NOMO-1 (cell line): ENCODE data around the gene EMILIN1.
"Not testable (repeated sequence)": the region's sequence is repeated elsewhere in the genome, so short reads cannot be mapped to it uniquely, and the experiment has no call there.

Experiments
- DNase-seq, 2 experiments: peaks; one replicate each; lab custom pipeline; 2025; ENCODE audit not compliant: unreplicated experiment in 2 of 2; lab: John Stamatoyannopoulos, UW

The EMILIN1 gene

DNA sequence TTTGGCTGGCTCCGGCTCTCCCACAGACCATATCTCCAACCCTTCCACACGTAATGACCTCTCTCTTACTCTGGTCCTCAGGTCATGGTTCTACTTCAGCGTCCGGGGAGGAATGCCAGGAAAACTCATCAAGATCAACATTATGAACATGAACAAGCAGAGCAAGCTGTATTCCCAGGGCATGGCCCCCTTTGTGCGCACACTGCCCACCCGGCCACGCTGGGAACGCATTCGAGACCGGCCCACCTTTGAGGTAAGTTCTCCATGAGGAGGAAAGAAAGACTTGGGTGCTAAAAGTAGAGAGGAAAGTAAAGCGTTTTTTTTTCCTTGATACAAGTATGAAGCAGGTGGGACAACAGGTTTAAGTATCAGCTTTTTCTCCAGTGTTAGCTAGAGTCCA lies 25.1 kb upstream of the EMILIN1 start:
- no peak for DNase-seq

DNA sequence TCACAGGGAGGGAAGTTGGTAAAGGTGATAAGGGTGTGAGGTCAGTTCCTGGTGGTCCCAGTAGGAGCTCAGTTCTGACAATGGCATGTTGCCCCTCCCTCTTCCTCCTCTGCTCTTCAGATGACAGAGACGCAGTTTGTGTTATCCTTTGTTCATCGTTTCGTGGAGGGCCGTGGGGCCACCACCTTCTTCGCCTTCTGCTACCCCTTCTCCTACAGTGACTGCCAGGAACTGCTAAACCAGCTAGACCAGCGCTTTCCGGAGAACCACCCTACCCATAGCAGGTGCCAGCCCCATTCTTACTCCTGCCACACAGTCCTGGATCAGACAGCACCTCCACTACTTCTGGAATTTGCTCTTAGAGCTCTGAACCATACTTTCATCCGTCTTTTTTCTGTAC lies 24.6 kb upstream of the EMILIN1 start:
- DNase-seq, result no peak

DNA sequence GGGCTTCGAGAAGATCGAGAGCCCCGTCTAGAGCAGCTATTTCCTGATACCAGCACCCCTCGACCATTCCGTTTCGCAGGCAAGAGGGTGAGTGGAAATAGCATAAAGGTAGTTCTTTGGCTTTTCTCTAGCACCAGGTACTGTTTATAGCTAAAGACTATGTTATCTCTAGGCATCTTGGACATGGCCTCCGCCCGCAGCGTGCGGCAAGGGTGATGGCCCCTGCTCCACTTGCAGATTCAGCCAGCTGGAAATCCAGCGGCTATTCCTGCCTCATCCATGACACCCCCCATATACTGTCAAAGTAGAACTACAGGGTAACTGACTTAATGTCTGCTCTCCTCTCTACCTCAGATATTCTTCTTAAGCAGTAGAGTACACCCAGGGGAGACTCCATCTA lies 23.7 kb upstream of the EMILIN1 start:
- no peak for DNase-seq

DNA sequence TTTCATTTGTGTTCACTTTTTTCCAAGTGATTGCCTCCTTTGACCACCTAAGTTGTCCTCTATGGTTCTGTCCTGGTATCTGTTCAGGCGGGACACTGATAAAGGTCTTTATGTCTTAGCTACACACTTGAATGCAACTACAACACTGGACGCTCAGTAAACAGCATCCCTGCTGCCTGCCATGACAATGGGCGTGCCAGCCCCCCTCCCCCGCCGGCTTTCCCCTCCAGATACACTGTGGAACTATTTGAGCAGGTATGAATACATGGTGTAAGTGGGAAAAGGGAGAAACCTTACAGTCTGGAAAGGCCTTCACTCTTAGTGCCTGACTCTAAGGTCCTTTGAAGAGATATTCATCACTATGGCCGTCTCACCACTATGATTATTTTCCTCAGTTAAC lies 21.2 kb upstream of the EMILIN1 start:
- no peak for DNase-seq

DNA sequence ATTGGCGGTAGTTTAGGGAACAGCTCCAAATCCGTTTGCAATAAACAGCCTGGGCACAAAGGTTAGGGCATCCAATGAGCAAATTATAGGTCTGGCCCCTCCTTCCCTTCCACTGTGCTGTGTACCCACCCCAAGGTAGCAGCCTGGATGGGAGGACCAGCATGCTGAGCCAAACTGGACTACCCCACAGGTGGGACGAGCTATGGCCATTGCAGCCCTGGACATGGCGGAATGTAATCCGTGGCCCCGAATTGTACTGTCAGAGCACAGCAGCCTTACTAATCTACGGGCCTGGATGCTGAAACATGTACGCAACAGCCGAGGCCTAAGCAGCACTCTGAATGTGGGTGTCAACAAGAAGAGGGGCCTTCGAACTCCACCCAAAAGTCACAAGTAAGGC lies 20.2 kb upstream of the EMILIN1 start:
- no peak for DNase-seq

DNA sequence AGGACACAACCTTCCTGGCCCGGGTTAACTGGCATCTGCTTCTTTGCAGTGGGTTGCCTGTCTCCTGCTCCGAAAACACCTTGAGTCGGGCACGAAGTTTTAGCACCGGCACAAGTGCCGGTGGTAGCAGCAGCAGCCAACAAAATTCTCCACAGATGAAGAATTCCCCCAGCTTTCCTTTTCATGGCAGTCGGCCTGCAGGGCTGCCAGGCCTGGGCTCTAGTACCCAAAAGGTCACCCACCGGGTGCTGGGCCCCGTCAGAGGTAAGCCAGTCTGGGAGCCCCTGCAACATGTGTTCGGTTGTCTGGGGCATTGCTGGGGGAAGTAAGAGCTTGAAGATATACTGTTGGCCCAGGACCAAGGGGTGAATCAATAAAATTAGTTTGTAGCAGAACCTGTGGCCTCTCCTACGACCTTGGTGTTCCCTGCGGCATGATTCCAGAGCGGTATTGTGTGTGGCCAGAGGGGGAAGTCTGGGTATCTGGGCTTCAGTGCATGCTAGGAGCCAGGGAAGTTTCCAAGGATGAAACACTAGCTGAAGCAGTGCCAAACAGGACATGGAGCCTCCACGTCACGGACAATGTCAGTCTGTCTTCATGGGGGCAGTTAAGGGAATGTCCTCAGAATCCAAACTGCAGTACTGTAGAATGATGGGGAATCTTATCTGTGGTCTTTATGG lies 19.1 kb upstream of the EMILIN1 start:
- no peak for DNase-seq

DNA sequence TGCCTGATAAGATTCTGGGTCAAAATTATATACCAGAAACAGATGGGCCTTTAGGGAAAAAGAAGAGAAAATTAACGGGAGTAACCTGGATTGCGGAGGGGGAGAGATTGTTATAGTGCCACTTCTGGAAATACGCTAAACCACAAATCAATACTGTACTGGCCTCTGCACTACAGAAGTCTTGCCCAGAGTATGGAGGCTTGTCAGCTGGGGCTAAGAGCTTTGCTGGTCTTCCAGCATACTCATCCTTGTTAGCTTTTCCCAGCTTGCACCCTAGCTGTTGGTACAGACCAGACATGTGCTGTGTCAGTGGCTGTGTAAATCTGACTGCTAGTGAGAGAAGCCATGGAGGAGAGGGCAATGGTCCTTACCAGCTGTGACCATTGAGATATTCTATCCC lies 18.1 kb upstream of the EMILIN1 start:
- no peak for DNase-seq

DNA sequence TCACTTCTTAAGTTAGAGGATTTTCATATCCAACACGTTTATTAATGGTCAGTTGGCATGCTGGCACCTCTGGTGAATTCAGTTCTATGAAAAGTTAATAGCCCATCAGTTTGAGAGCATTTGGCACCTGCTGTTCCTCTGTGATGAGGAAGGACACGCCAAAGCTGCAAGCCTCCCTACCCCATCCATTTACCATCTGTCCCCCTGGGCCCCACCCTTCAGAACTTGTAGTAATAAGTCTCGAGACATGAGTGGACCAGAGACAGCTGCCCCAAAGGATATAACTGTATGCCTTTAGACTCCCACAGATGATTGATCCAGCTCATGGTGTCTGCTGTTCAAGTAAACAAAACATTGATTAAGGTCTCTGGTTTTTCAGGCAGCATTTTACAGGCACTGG lies 13.3 kb upstream of the EMILIN1 start:
- no peak for DNase-seq

DNA sequence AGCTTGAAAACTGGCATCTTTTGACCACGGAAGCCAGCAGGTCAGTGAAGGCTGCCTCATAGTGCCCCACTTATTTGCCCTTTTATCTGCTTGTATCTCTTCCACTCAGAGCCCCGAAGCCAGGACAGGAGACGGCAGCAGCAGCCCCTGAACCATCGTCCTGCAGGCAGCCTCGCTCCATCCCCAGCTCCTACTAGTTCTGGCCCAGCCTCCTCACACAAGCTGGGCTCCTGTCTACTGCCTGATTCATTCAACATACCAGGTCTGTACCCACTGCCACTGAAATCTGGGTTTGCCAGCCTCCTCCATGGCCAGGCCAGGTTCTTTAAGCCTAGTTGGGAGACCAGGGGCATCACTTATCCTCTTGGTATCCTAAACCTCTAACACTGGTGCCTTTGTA lies 11.0 kb upstream of the EMILIN1 start:
- DNase-seq, result no peak

DNA sequence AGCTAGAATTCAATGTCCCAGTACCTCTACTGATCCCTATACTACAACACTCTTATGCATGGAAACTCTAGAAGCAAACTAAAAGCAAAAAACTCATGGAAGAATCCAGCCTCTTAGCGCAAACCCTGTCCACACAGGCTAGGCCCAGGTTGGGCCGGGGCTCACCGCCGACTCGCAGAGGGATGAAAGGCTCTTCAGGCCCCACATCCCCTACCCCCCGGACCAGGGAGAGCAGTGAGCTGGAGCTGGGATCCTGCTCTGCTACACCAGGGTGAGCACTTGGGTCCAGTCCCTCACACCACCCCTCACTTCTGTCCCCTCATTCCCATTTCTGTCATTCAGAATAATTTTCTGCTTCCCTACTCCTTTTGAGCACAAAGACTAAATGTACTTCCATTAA lies 9.0 kb upstream of the EMILIN1 start:
- DNase-seq, result no peak

DNA sequence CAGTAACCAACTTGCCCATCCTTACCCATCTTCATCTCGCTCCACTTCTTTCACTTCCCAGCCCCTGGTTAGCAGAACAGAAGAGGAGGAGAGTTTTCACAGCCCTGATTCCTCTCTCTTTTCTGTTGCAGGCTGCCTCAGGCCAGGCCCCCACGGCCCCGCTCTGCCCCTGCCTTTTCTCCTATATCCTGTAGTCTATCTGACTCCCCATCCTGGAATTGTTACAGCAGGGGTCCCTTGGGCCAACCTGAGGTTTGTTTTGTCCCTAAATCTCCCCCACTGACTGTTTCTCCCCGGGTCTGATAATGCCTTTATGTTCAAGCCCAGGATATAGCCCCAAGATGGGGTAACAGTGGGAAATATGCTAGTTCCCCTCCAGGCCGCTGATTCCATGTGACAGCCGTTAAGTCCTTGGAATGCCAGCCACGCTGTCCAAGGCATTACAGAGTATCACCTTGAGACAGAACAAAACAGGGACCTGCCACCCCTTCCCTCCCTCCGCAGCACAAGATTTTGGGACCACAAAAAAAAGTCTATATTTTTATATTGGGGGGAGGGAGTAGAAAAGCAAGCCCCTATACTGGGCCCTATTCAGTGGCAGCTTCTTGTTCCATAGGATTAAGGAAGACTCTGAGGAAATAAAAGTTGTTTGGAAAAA lies 8.3 kb upstream of the EMILIN1 start:
- no peak for DNase-seq

DNA sequence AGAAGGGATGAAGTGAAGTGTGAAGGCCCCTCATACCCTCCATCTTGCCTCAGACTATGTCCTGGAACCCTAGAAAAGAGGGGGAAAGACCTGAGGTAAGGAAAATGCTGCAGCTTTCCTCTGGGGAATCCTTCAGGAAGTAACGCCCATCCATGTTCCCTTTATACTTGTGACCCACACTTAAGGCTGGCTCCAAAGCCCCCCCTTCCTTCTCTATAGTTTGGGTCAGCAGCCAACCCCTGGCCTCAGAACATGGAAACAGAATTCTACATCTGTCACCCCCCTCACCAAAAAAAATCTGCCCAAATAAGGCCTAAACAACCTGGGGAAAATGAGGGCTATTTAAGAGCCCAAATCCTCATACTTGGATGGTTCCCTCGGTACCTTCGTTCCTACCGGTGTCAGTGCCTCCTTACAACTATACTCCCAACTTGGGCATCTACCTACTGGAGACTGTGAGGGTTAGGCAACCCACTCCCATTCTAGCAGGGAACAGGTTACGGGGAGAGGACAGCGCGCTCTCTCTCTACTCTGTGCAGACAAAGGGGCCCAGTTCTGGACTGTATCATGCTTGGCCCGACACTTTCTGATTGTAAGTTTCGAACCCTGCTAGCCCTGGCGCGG lies 7.7 kb upstream of the EMILIN1 start:
- no peak for DNase-seq

DNA sequence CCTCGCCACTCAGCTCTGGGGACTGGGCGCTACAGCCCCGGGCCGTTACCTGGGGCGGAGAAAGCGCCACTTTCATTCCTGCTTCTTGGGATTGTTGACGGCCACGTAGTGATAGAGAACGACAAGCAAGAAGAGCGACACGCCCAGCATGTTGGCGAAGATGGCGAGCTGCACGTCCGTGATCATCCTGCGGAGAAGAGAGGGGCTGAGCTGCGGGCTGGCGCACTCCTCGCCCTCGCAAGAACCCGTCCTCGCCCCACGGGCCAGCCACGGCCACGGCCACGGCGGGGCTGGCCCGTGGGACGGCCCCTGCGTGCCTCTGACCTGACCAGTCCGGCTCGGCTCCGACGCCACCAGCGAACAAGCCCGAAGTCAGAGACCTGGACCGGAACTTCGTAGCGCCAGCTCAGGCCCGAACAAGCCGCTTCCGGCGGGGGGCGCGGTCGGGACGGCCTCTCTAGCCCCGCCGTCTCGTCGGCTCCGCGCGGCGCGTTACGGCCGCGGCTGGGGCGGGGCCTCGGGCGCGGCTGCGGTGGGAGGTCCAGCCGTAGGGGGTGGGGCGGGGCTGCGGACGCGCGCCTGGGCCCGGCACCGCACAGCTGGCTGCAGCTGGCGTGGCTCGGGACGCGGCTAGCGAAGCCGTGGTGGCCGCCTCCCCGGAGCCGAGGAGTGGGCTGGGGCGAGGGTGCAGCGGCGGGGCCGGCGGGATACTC lies 7.0 kb upstream of the EMILIN1 start, which contains the start of gene OST4:
Gene OST4 (minus strand): TSS at position 378 of the 713 bp plus-strand sequence.
- peak; percentile 84 to 94 for DNase-seq

DNA sequence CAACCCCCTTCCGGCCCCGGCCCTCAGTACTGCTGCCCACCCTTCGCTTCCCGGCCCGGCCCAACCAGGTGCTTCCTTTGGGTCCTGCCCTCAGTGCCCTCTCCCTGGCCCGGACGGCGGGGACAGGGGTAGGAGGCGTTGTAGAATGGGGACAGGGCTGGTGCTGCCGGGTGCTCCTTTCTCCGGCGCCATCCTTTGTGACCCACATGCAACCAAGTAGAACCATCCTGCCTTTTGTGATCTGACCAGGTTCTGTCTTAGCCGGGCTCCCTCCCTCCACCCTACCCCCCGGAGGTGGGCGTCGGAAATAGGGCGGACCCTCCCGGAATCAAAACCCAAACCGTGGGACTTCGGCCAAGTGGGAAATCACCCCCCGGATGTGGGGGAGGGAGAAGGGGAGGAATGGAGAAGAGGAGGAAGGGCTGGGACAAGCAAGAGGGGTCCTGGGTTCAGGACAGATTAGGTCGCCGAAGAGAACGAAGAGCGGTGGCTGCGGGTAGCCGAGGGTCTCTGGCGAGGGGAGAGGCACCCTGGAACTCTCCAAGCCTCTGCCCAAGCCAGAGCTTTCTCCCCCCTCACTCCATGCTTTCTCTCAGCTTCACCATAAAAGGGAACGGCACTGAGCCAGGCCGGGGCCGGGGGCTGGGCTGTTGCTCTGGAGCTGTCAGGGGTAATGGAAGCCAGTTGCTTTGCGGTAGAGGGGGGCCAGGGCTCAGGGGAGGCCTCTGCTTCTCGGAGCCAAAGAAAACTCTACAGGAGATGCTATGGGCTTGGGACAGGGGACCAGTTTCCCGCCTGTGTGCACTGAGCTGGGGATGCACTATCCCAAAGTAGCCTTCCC lies 6.2 kb upstream of the EMILIN1 start:
- DNase-seq, result no peak

DNA sequence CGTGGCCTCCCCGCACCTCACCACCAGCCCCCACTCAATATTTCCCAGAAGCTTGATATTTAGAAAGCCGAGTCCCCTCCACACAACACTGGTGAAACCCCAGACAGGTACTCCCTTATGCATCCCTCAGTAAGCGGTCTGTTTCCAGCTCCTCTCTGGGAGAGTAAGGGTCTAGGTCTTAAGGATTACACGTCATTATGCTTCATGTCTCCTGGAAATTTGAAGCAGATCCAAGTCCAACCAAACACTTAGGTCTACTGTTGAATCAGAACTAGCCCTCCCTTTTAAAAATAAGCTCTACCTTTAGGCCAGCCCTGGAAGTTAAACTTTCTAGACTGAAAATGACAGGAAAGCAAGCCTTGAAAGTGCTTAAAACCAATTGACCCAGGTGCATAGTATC lies 5.5 kb upstream of the EMILIN1 start:
- DNase-seq, result no peak

DNA sequence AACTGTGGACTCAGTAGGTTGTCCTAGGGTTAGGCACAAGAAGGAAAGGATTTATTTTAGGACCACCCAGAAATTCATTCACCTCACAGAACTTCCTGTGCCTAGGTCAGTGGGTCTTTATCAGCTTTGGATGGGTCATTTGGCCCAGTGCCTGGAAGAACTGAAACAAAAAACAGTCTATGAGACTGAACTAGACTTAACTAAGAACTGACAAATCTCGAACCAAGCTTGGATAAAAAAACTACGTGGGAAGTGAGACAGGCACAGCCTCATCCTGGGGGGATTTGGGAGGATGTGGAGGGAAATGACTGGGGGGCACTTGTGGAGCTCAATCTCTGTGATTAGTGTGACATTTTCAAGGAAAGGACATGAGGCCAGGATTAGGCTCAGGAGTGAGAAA lies 4.6 kb upstream of the EMILIN1 start:
- no peak for DNase-seq

DNA sequence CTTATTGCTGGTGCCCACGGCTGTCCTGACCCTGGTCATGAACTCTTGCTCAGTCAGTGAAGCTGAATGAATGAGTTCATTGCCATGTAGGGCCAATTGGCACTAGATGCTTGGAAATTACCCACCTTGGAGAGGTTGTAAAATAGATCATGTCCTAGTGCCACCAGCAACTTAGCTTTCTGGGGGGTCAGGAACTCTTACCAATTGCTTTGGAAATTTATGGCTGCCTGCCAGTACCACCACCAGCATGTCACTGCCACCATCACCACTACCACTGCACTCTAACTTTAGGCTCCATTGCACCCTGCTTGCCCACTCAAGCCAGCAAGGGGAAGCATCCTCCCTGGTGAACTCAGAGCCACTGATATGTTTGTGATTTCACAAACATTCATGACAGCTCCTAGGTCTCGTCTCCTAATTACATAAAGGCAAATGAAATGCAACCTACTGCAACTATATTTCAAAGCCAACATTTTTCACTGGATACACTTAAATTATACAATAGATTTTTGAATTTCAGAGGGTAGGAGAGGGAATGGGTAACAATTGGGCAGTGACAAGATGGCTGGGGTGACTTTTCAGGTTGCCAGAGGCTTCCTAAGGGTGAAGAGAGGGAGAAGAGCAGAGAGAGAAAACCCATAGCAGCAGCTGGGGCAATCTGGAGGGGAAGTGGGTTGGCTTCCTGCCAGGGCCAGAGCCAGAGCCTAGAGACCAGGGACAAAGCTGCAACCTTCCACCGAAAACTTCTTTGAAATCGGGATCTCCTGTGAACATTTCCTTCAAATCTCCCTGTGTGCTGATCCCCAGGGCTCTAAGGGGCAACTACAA lies 3.5 kb upstream of the EMILIN1 start:
- DNase-seq, result peak; percentile 59 to 65

DNA sequence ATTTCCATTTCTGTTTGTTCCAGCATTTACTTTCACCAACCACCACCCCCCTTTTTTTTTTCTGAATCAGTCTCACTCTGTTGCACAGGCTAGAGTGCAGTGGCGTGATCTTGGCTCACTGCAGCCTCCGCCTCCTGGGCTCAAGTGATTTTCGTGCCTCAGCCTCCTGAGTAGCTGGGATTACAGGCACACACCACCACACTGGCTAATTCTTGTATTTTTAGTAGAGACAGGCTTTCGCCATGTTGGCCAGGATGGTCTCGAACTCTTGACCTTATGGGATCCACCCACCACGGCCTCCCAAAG lies 2.9 kb upstream of the EMILIN1 start:
- not testable (repeated sequence) for DNase-seq

DNA sequence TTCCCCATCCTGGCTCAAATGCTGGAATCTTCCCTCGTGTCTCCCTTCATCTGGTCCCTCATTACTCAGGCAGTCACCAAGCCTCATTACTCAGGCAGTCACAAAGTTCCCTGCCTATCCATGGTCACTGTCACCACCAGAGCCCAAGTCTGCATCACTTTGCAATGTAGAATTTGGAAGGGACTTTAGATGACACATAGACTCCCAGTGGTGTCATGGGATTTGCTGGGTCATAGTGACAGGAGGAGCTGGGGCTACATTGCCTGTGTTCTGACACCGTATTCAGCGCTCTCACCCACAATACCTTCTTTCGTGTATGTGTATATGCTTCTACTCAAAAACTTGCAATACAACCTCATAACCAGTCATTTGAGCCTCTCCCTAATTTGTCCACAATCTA lies 2.1 kb upstream of the EMILIN1 start:
- no peak for DNase-seq

DNA sequence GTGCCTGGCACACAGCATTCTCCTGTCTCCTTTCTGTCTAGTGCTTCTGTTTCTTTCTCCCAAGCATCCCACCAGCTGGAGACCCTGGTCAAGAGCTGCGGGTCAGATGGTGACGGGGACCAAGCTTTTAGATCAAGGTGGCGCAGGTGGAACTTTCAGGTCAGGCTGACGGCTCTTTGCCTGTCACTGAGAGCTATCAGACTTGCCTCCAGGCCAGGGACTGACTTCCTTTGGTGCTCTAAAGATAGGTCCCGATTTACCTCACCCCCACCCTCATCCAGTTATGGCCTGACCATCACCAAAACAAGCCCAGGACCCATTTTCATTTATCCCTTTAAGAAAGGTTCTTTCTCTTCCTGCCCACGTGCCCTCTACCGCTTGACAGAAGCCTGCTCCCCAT lies 1.2 kb upstream of the EMILIN1 start:
- DNase-seq, result no peak
